Loucy (cell line): ENCODE measurements around the gene RRN3.
"Not testable (repeated sequence)": the region's sequence is repeated elsewhere in the genome, so short reads cannot be mapped to it uniquely, and the experiment has no call there.

Experiments
- CTCF ChIP-seq: fragments of 200-600 bp; sonication (generic); conservative IDR thresholded peaks from 2 replicates; pipeline ENCODE4 v1.5.1; 2014; ENCODE audit warnings: mild to moderate bottlenecking, antibody characterized with exemption, low read length
- EZH2phosphoT487 ChIP-seq: fragments of 200-600 bp; IDR thresholded peaks from 2 replicates; pipeline ENCODE4 v1.6.1; 2018; ENCODE audit warnings: antibody characterized with exemption, mild to moderate bottlenecking, moderate library complexity, borderline replicate concordance

GRCh38 chr16:15130256-15130932 is 36.3 kb upstream of the RRN3 start:
- TF ChIP-seq CTCF, EZH2phosphoT487: not testable (repeated sequence)
